Femur (tissue), 1 donor: ENCODE data around the gene CRYGS.
"Not testable (repeated sequence)": the region's sequence is repeated elsewhere in the genome, so short reads cannot be mapped to it uniquely, and the experiment has no call there.

Experiments
- DNase-seq: peaks from one replicate; pipeline ENCODE4 v3.0.0-alpha.2; 2017

The CRYGS gene

GRCh38 chr3:186551387-186551786 is 7.2 kb upstream of the CRYGS start:
- no peak for DNase-seq

- DNase-seq, result no peak
Observed at GRCh38 chr3:186549497-186549896, 5.3 kb upstream of the CRYGS start.

- DNase-seq, result no peak
Observed at GRCh38 chr3:186540835-186541226, 3.3 kb downstream of the CRYGS start.

GRCh38 chr3:186540221-186540834 is 3.9 kb downstream of the CRYGS start:
- peak; percentile 66 for DNase-seq

- DNase-seq, result no peak
Observed at GRCh38 chr3:186538779-186539178, 5.4 kb downstream of the CRYGS start.

GRCh38 chr3:186536883-186537844 is 7.0 kb downstream of the CRYGS start:
- DNase-seq, result no peak

- DNase-seq, result no peak
Observed at GRCh38 chr3:186534113-186534669, 10.0 kb downstream of the CRYGS start.

GRCh38 chr3:186532598-186533072 is 11.5 kb downstream of the CRYGS start:
- DNase-seq, result no peak

GRCh38 chr3:186531694-186532093 is 12.5 kb downstream of the CRYGS start:
- not testable (repeated sequence) for DNase-seq

GRCh38 chr3:186530415-186530814 is 13.8 kb downstream of the CRYGS start:
- no peak for DNase-seq

- no peak for DNase-seq
Observed at GRCh38 chr3:186529201-186529999, 14.8 kb downstream of the CRYGS start.

GRCh38 chr3:186526256-186526606 is 17.9 kb downstream of the CRYGS start:
- DNase-seq, result no peak

GRCh38 chr3:186525369-186526255 is 18.6 kb downstream of the CRYGS start:
- DNase-seq, result no peak

GRCh38 chr3:186524616-186525015 is 19.6 kb downstream of the CRYGS start:
- DNase-seq, result no peak

- DNase-seq, result no peak
Observed at GRCh38 chr3:186523434-186523833, 20.7 kb downstream of the CRYGS start.

GRCh38 chr3:186523022-186523421 is 21.2 kb downstream of the CRYGS start:
- DNase-seq, result no peak

GRCh38 chr3:186520957-186521842 is 23.0 kb downstream of the CRYGS start:
- no peak for DNase-seq

- no peak for DNase-seq
Observed at GRCh38 chr3:186520431-186520830, 23.7 kb downstream of the CRYGS start.

GRCh38 chr3:186519021-186519658 is 25.0 kb downstream of the CRYGS start:
- no peak for DNase-seq

- no peak for DNase-seq
Observed at GRCh38 chr3:186517218-186517617, 27.0 kb downstream of the CRYGS start.
